GM19023 (cell line): ENCODE measurements around the gene USP11.
A peak's percentile ranks its signal among the peaks of the same experiment; 100 is the strongest.

Experiments
- ATAC-seq: cut with Tn5 transposase; IDR thresholded peaks from one replicate; pipeline ENCODE4 v1.9.1; 2021; ENCODE audit warnings: mild to moderate bottlenecking, moderate library complexity; ENCODE audit not compliant: unreplicated experiment

Gene USP11

DNA sequence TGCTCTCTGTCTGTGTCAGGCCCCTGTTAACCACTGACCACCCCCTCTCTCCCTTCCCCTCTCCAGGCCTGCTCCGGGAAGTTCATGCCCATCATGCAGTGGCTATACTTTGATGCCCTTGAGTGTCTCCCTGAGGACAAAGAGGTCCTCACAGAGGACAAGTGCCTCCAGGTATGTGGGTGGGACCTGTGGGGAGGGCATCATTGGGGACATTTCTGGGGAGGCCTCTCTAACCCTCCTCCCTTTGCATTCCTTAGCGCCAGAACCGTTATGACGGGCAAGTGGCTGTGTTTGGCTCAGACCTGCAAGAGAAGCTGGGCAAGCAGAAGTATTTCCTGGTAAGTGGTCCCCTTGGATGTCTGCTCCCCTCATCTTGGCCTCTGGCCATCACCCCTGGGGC, 29.9 kb upstream of the USP11 start:
- no peak for ATAC-seq

DNA sequence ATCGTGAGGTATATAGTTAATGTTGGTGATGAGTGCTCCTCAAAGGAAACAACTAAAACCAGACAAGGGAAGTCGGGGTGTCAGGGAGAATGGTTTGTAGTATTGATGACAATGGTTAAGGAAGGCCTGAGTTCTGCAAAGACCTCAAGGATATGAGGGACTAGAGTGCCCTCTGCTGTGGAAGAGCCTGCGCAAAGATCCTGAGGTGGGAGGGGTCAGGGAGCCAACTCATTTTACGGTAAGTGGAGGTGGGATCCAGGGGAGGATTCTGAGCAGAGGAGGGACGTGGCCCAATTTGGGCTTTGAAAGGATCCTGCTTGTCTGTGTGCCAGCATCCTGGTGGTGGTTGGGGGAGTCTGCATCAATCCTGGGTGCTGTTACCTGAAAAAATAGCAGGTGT, 27.8 kb upstream of the USP11 start:
- ATAC-seq = no peak

GRCh38 chrX:47206316-47206715, 26.5 kb upstream of the USP11 start:
- ATAC-seq = no peak

DNA sequence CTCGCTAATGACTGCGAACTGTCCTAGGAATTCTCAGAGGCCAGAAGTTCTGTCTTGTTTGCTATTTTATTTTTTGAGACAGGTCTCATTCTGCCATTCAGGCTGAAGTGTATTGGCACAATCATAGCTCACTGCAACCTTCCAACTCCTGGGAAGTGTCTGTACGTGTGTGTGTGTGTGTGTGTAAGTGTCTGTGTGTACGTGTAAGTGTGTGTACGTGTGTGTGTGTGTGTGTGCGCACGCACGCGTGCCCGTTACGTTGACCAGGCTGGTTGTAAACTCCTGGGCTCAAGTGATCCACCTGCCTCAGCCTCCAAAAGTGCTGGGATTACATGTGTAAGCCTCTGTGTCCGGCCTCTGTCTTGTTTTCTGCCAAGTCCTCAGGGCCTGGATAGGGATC, 24.7 kb upstream of the USP11 start:
- no peak for ATAC-seq

DNA sequence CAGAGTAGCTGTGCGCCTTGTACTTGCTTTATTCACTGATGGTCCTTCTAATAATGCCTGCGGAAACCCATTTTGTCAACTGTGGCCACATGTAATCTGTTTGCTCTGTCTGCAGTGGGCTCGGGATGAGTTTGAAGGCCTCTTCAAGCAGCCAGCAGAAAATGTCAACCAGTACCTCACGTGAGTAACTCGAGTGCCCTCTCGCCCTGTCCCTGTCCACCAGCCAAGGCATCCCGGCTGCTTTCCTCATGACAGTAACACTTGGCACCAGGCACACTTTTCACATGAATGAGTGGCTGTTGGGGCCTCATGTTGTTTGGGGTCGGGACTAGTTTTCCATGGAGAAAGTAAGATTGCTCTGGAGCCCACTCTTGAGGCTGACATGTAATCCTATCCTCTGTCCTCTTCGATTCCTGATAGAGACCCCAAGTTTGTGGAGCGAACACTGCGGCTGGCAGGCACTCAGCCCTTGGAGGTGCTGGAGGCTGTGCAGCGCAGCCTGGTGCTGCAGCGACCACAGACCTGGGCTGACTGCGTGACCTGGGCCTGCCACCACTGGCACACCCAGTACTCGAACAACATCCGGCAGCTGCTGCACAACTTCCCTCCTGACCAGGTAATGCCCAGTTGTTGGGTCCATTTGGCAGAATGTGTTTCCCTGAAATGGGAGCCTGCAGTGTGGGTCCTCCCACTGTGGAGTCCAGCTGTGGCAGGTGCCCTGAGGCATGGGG, 23.1 kb upstream of the USP11 start:
- ATAC-seq = no peak

- ATAC-seq = no peak
These were observed 22.0 kb upstream of the USP11 start for GRCh38 chrX:47210661-47211425.

DNA sequence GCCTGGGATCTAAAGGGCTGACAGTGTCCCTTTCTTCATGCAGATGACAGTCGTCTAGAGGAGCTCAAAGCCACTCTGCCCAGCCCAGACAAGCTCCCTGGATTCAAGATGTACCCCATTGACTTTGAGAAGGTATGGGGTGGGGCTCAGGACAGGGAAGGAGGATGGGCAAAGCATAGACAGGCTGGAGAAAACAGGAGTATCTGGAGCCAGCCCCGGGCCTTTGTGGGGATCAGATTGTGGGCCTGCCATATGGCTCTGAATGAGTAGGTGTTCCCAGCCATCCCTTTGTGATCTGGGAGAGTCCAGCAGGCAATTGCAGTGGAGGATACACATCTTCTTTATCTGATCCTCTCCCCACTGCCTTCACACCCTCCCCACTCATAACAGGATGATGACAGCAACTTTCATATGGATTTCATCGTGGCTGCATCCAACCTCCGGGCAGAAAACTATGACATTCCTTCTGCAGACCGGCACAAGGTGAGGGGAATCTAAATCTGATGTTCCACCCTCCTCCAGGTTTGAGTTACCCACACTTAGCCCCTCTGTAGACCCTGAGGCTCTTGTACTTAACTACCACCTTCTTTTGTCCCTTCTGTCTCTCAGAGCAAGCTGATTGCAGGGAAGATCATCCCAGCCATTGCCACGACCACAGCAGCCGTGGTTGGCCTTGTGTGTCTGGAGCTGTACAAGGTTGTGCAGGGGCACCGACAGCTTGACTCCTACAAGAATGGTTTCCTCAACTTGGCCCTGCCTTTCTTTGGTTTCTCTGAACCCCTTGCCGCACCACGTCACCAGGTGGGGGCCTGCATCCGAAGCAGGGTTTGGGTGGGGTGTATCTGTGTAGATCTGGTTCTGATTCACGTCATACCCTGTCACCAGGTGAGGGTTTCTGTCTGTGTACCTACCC, 20.2 kb upstream of the USP11 start:
- no peak for ATAC-seq

DNA sequence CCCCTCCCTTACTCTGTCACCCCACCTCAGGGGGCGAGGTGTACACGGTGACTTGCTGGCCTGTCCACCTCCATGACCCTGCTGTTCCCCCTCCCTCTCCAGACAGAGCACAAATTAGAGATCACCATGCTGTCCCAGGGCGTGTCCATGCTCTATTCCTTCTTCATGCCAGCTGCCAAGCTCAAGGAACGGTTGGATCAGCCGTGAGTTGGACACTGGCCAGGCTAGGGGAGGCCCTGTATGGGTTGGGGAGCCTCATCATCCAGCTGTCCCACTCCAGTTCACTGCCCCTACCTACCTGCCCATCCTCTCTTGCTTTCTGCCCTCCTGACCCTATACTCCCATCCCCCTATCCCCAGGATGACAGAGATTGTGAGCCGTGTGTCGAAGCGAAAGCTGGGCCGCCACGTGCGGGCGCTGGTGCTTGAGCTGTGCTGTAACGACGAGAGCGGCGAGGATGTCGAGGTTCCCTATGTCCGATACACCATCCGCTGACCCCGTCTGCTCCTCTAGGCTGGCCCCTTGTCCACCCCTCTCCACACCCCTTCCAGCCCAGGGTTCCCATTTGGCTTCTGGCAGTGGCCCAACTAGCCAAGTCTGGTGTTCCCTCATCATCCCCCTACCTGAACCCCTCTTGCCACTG, 18.3 kb upstream of the USP11 start:
- ATAC-seq = no peak

GRCh38 chrX:47215291-47215900, 17.4 kb upstream of the USP11 start:
- ATAC-seq = no peak

DNA sequence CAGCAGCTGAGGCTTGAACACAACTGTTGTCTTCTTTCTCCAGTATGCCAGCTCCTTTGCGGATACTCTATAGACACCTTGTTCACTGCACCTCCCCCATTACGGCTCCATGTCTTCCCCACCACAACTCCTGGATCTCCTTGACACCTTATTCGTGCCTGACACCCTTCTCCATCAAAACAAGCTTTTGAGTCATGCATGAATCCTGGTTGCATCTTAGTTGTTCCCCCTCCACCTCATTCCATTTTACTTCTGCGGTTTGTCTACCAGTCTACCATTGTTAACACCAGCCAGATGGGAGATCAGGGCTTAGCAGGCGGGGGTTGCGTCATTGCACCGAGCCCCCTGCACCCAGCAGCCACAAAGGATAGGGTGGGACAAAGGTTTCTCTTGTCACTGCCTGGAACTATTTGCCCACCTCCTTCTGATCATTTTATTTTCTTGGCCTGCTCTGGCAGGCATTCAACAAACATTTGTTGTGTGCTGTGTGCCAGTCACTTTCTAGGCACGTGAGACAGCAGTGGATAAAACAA, 16.4 kb upstream of the USP11 start:
- ATAC-seq = no peak

GRCh38 chrX:47217121-47217851, 15.5 kb upstream of the USP11 start:
- ATAC-seq = no peak

DNA sequence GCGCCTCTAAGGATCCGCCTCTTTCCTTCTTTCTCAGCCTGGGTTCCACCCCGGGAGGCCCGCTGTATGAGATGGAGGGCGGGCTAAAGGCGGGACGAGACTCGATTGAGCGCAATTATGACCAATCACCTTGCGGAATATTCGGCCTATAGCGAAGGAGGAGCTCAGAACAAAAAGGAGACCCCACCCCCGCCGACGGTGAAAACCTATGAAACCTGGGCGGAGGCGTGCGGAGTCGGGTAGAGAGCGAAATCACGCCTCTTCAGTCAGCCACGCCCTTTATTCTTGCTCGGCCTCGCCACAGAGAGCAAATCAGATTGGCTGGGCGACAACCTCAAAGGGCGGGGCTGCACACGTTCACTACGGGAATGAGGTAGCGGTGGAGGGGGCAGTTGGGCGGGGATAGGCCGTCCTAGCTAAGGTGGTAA, 14.9 kb upstream of the USP11 start:
- ATAC-seq = peak; percentile 88

DNA sequence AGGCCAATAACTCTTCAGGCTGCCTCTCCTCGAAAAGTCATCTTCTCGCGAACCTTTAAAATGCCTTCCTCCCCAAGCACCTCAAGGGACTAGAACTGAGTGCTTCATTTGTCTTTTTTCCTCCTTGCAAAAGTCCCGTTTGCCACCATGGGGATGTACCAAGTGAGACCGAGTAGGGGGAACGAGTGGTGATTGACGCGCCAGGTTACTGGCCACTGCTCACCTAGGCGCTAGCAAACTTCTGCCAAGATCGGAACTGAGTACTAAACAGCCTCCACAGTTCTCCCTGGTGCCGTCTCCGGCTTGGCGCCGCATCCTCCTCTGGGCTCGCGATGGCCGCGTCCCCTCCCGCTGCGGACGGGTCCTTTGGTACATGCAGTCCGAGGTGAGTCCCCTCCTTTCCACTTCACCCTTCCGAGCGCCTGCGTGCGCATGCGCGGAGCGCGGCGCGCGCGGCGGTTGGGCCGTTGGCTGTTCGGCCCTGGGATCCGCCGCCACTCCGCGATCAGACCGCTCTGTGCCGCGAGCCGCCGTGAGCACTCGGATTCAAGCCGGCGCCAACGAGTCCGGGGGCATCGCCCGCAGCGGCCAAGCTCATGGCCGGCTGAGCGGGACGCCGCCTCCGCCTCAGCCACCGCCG, 14.4 kb upstream of the USP11 start, which contains the start of gene CDK16:
TSS of gene CDK16 (plus strand) at position 402 of the 640 bp plus-strand sequence. CDS start 4,877 bp downstream, outside the sequence.
- peak; percentile 46 for ATAC-seq

DNA sequence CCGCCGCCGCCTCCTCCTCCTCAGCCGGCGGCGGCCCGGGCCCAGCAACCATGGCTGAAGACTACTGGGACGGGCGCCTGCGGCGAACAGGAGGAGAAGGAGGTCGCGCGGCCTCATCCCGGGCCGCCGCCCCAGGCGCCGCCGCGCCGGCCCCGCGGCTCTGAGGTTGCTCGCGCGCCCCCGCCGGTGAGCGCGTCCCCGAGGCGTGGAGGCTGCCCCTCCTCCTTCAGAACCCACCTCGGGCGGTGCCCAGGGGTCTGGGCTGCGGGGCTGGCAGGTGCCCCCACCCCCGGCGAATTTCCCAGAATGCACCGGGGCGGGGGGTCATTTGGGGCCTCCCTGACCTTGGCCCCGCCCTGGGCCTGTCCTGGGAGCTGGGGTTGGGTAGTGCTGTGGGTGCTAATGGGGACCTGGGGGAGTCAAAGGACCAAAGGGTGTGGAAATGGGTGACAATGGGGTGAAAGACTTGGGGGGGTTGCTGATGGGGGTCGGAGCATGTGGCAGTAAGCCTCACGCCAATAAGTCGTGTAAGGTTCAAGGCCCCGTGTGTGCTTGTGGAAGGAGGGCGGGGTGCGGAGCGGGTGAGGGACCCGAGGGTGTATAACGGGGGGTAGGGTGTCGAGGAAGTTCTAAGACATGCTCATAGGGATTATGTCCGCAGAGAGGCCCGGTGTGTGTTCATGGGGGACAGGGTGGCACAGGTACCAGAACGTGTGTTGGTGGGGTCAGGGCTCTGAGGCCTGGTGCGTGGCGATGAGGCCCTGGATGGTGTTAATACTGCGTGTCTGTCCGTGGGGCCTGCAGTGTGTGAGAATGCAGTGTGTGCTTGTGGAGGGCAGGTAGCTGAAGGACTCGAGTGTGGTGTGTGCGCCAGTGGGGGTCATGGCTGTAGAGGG, 13.6 kb upstream of the USP11 start:
- no peak for ATAC-seq

DNA sequence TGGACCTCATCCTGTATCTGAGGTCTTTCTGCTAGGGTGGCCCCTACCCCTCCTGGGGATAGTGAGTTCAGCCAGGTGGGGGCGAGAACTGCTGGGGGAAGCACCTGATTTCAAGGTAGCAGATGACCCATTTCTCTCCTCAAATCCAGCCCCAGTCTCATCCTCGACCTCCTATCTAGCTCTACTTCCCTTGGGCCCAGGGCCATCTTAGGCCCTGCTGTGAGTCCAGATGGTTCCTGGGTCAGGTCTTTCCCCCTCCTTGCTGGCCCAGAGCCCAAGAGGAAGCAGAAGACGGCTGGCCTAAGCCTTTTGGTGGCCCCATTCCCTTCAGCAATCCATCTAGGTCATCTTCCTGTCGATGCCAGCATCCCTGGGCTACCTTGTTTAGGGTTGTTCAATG, 11.1 kb upstream of the USP11 start:
- ATAC-seq = no peak

- no peak for ATAC-seq
These were observed 10.0 kb upstream of the USP11 start for GRCh38 chrX:47222751-47223350.

DNA sequence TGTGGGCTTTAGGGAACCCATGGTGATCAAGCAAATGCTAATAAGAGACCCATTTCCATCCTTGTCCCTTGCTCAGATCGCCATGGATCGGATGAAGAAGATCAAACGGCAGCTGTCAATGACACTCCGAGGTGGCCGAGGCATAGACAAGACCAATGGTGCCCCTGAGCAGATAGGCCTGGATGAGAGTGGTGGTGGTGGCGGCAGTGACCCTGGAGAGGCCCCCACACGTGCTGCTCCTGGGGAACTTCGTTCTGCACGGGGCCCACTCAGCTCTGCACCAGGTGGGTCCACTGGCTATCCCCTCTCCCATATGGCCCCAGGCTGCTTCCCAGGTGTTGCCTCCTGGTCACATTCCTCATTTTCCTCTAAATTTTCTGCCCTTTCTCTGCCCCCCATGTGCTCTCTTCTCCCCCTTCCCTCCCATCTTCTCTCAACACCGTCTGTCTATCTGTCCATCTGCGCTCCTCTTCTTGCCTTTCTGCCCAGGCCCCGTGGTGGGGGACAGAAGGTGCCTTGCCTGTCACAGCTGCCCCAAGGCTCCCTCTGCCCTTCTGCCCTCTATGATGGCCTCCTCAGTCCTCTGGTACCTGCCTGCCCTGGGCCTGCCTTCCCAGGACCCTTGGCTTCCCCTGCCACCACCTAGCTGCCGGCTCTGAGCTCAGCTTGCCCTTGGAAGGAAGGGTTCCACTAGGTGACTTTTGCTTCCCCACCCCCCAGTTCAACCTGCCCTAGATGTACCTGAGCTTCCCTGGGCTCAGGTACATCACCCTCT, 9.1 kb upstream of the USP11 start:
- ATAC-seq = no peak
